GM13977 (cell line): ENCODE measurements around the gene JUN.

Experiments
- DNase-seq: peaks from one replicate; pipeline ENCODE4 v3.0.0; 2012; ENCODE audit warnings: low spot score
- in situ Hi-C: fragments of 300-500 bp; cut with MboI; formaldehyde crosslinking; loops from one replicate; pipeline ENCODE4 v1.12.0; 2022; ENCODE audit warnings: low sequenced_read_pairs, low pct_unique_long_range_greater_than_20kb, mixed read lengths, inconsistent platforms; ENCODE audit not compliant: unreplicated experiment
- TF ChIP-seq, protein P1 (sequence below): IDR thresholded peaks from 2 replicates; pipeline ENCODE4 v1.5.1; 2012; ENCODE audit warnings: mild to moderate bottlenecking, control low read depth; ENCODE audit not compliant: insufficient read depth; ENCODE audit errors: extremely low read depth, missing control alignments

Gene JUN

DNA sequence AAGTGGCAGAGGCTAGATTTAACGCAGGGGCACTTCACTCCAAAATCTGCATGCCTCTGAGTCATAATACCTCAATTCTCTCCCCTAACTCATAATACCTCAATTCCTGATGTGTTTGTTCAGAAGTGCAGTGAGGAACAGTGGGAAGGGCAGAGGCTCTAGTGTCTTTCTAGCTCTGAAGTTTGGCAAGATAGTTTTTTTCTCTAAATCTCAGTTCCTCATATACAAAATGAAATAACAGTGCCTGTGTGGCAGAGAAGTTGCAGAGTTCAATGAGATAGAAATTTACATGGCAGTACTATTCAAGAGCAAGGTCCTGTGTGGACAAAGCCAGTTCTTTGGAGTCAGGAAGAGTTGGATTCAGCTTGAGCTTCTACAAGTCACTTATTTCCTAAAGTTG is 9.8 kb downstream of the JUN start:
- DNase-seq = no peak
- TF ChIP-seq, protein P1, sequence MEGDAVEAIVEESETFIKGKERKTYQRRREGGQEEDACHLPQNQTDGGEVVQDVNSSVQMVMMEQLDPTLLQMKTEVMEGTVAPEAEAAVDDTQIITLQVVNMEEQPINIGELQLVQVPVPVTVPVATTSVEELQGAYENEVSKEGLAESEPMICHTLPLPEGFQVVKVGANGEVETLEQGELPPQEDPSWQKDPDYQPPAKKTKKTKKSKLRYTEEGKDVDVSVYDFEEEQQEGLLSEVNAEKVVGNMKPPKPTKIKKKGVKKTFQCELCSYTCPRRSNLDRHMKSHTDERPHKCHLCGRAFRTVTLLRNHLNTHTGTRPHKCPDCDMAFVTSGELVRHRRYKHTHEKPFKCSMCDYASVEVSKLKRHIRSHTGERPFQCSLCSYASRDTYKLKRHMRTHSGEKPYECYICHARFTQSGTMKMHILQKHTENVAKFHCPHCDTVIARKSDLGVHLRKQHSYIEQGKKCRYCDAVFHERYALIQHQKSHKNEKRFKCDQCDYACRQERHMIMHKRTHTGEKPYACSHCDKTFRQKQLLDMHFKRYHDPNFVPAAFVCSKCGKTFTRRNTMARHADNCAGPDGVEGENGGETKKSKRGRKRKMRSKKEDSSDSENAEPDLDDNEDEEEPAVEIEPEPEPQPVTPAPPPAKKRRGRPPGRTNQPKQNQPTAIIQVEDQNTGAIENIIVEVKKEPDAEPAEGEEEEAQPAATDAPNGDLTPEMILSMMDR = no peak
- in situ Hi-C loops = no loop called here

DNA sequence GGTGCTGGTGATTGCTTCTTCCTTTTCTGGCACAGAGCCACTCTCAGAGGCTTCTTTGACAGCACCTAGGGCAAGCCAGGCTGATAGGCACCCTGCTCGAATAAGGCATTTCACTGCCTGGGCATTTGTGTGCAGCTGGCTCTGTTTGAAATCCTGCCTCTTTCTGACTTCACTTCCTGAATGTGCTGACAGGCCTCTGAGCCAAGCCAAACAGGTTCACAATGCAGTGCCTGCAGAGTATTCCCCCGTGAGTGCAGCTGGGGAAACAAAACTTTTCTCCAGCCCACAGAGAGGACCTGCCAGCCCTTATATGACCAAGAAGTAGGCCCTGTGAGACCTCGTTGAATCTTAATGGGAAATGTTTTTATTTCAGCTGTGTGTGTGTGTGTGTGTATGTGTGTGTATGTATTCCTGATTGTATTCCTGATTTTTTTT is 10.4 kb downstream of the JUN start:
- DNase-seq = no peak
- in situ Hi-C loops = no loop called here
- TF ChIP-seq, protein P1 = no peak

DNA sequence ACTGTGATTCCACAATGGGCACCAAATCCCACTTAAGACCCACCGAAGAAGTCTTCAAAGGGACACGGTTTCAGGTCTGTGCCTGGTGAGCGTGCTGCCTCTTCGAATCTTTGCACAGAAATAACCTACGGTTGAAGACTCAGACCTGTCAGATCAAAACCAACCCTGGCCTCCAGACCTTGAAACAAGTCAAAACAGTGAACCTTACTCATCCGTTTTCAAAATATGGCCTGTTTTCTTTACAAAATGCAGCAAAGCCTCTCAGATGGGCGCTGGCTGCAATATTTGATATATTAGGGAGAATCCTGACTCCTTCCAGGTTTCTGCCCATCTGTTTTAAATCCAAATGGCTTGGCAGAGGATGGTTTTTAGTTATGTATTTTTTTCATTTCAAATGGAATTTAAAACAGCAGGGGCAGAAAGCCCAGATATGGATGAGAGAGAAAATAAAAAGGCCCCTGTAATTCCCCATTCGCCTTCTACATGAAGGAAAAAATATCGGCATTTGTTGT is 14.0 kb downstream of the JUN start:
- peak; percentile 34 for DNase-seq
- in situ Hi-C loops = no loop called here

DNA sequence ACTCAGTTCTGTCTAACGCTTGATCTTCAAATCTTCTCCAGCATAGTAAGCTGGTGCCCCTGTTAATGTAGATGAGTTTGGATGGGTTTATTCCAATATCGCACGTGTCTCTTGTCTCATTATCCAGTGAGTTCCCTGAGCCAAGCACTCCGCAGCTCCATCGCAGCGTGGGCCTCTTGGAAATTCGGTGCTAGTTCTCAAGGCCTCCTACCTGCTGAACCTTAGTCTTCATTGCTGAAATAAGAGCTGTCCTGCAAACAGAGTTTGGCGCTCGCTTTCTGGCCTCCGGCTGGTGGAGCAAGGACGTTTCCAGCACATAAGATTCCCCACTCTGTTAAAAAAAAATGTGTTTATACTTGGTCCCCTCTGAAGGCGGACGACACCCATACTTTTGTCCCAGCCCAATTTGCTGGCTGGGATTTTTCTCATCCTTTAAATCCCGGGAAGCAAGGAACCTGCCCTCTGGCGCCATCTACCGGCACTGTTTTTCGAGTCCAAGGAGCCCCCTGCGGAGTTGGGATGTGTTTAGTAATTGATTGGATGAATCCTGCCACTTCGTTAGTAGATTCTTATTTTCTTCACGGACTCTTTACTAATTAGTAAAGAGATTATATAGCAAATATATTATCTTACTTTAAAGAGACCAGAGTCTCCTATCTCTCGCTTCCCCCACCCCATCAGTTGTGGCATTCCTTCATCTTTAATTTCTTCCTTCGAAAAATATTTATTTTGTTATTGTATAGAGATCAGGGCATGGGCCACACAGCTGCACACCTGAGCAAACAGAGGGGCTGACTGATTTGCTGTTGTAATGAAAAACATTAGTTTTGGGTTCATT is 14.7 kb downstream of the JUN start:
- TF ChIP-seq, protein P1 = peak; percentile 59
- DNase-seq = no peak
- in situ Hi-C loops = no loop called here

More for the DNA sequence above, 14.0 kb downstream of the JUN start:
- TF ChIP-seq, protein P1 = no peak

DNA sequence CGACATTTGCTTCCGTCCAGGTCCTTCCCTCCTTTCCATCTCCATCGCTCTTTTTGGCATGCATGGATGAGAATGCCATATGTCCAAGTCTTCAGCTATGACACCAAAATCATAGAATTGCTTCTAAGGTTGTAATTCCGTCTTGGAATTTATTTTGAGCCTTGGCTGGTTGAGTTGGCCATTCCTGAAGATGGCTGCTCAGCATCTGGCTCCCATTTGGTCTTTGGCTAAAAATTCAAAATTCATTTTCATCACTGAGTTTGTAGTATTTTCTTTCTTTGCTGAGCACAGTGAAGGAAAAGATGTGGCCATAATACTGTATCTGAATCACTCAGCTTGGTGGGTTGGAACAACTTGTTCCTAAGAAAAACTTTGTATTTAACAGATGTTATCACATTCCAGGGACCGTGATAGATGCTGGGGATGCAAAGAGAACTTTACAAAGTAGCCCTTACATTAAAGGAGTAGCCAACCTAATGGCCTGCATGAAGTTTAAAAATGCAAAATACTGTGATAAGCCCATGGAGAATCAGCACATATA is 15.6 kb downstream of the JUN start:
- in situ Hi-C loops = no loop called here
- TF ChIP-seq, protein P1 = no peak
- no peak for DNase-seq

DNA sequence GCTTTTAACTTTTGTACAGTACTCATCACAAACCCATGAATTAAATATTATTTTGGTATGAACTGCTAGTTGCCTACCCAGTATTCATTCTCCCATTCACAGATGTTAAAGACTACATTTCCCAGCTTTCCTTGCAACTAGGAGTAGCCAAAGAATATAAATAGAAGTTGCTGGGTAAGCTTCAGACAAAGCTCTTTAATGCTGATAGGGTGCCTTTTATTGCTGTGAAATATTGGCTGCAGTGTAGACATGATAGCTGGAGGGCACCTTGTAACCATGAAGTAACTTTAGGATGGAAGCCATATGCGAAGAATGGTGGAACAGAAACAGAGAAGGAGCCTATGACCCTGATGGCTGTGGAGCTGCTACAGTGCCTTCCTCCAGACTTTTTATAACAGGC is 16.7 kb downstream of the JUN start:
- TF ChIP-seq, protein P1 = no peak
- no peak for DNase-seq
- in situ Hi-C loops = no loop called here
